ENCODE measurements around the gene PHOX2A.

- no peak for TF ChIP-seq CTCF (IDR thresholded peaks at IDR 0.05; ENCODE audit: insufficient read depth, low read length)
- TF ChIP-seq SPI1 (IDR thresholded peaks at IDR 0.05; ENCODE audit: borderline replicate concordance, low read depth) = no peak
These were observed 560 bp downstream of the PHOX2A start for GRCh38 chr11:72243173-72244059.
